Muscle of leg (tissue), 11 donors: ENCODE measurements around the gene CD248. TPM values are rescaled to one million over a fixed set of nuclear protein-coding genes. Genes with fewer than 3 reads are reported as not detected.
"Not testable (repeated sequence)": the region's sequence is repeated elsewhere in the genome, so short reads cannot be mapped to it uniquely, and the experiment has no call there.

ENCODE experiments used
- DNase-seq: peaks from one replicate; pipeline ENCODE4 v3.0.0; 2013
- H3K27ac ChIP-seq: one replicate; pipeline ENCODE4 v1.5.1; 2013; ENCODE audit warnings: mild to moderate bottlenecking, low read length, control low read depth
- H3K27me3 ChIP-seq: one replicate; pipeline ENCODE4 v1.6.1; 2013; ENCODE audit warnings: low read length; ENCODE audit not compliant: control insufficient read depth, insufficient read depth
- H3K36me3 ChIP-seq: one replicate; pipeline ENCODE4 v1.6.1; 2013; ENCODE audit warnings: low read length; ENCODE audit not compliant: control insufficient read depth, insufficient read depth
- H3K4me1 ChIP-seq: one replicate; pipeline ENCODE4 v1.6.1; 2013; ENCODE audit warnings: low read length; ENCODE audit not compliant: control insufficient read depth, insufficient read depth
- H3K4me3 ChIP-seq: one replicate; pipeline ENCODE4 v1.5.1; 2013; ENCODE audit warnings: low read length, control low read depth
- H3K9me3 ChIP-seq: replicated peaks from 2 replicates; pipeline ENCODE4 v1.6.1; 2013; ENCODE audit warnings: low read depth, low read length; ENCODE audit not compliant: control insufficient read depth
- WGBS: methylation state at CpG from one replicate; pipeline ENCODE4 v1.1.5; 2013; ENCODE audit warnings: missing lambda C conversion rate; ENCODE audit not compliant: insufficient coverage; 5-methylcytosine and 5-hydroxymethylcytosine counted together
- polyA plus RNA-seq, 8 donors: library from polyadenylated mRNA; unstranded; fragments of 120-200 nt; gene quantifications; one replicate each; pipeline versions ENCODE4 v1.2.1 to v1.2.3, GENCODE V29; 2013; ENCODE audit warnings: inconsistent platforms in 1 of 8, low replicate concordance in 1 of 8; ENCODE audit not compliant: insufficient read length in 8 of 8, insufficient read depth in 1 of 8
- total RNA-seq: library from RNA; stranded (reverse); fragments of 120-200 nt; gene quantifications from one replicate; pipeline ENCODE4 v1.2.4, GENCODE V29; 2013

Gene CD248
- total and polyA plus RNA-seq, 9 donors, result 24.5 to 134 (median 97.4) TPM

GRCh38 chr11:66360406-66361073 is 43.7 kb upstream of the CD248 start:
- no peak for DNase-seq
- H3K9me3 ChIP-seq, result no peaks in the 10 kb centered on the region
- peaks cover 19% of the 10 kb centered on the region for H3K36me3 ChIP-seq
- H3K27ac ChIP-seq, result no peak overlapping the region
- H3K27me3 ChIP-seq, result no peaks in the 10 kb centered on the region
- H3K4me1 ChIP-seq, result no peaks in the 10 kb centered on the region
- H3K4me3 ChIP-seq, result no peak overlapping the region
- 88% methylated on average over 5 of the region's 15 CpGs for WGBS

- no peaks in the 10 kb centered on the region for H3K4me1 ChIP-seq
- H3K9me3 ChIP-seq, result no peaks in the 10 kb centered on the region
- H3K27me3 ChIP-seq, result no peaks in the 10 kb centered on the region
- H3K27ac ChIP-seq, result no peak overlapping the region
- WGBS, result 30% methylated on average over 2 of the region's 3 CpGs
- no peak for DNase-seq
- H3K36me3 ChIP-seq, result peaks cover 15% of the 10 kb centered on the region
- H3K4me3 ChIP-seq, result no peak overlapping the region
Observed at GRCh38 chr11:66359662-66360087, 42.8 kb upstream of the CD248 start.

- peaks cover 20% of the 10 kb centered on the region for H3K4me1 ChIP-seq
- not testable (repeated sequence) for H3K27me3 ChIP-seq, H3K4me3 ChIP-seq, H3K27ac ChIP-seq, H3K36me3 ChIP-seq, H3K9me3 ChIP-seq, DNase-seq
- WGBS, result 74% methylated on average over 3 of the region's 8 CpGs
Observed at GRCh38 chr11:66350560-66351235, 33.9 kb upstream of the CD248 start.

- WGBS, result no CpG with 5 or more reads among the region's 2 CpGs
- no peak overlapping the region for H3K27ac ChIP-seq
- H3K4me3 ChIP-seq, result no peak overlapping the region
Observed at GRCh38 chr11:66349084-66349386, 32.2 kb upstream of the CD248 start.

GRCh38 chr11:66347425-66348276 is 30.8 kb upstream of the CD248 start, which contains the start of gene B4GAT1:
Gene B4GAT1, minus strand, starts transcription at chr11:66347629. Its CDS starts 84 bp downstream, at chr11:66347545.
- H3K4me3 ChIP-seq, result peak within 1 kb of the TSS; percentile 91
- WGBS, result under 1% methylated on average over 83 of the region's 101 CpGs
- peaks cover 34% of the 10 kb centered on the region for H3K4me1 ChIP-seq
- peaks cover 9% of the 10 kb centered on the region for H3K36me3 ChIP-seq
- no peaks in the 10 kb centered on the region for H3K27me3 ChIP-seq
- DNase-seq, result peak; percentile 97
- H3K27ac ChIP-seq, result peak within 1 kb of the TSS; percentile 93
- no peaks in the 10 kb centered on the region for H3K9me3 ChIP-seq

More at GRCh38 chr11:66349084-66349386, 32.2 kb upstream of the CD248 start:
- H3K36me3 ChIP-seq, result no peaks in the 10 kb centered on the region
- peak; percentile 28 for DNase-seq
- H3K9me3 ChIP-seq, result no peaks in the 10 kb centered on the region
- H3K4me1 ChIP-seq, result peaks cover 31% of the 10 kb centered on the region
- H3K27me3 ChIP-seq, result no peaks in the 10 kb centered on the region

- peaks cover 34% of the 10 kb centered on the region for H3K4me1 ChIP-seq
- no peaks in the 10 kb centered on the region for H3K27me3 ChIP-seq
- H3K27ac ChIP-seq, result peak overlapping the region; percentile 91
- 29% methylated on average over 67 of the region's 68 CpGs for WGBS
- DNase-seq, result peak; percentile 21
- H3K36me3 ChIP-seq, result peaks cover 18% of the 10 kb centered on the region
- no peaks in the 10 kb centered on the region for H3K9me3 ChIP-seq
- H3K4me3 ChIP-seq, result peak overlapping the region; percentile 91
Observed at GRCh38 chr11:66346476-66347424, 29.9 kb upstream of the CD248 start.

- Histone ChIP-seq H3K4me3 (peak overlapping the region; percentile 89), H3K27me3 (no peaks in the 10 kb centered on the region), H3K27ac (peak overlapping the region; percentile 88), H3K9me3 (no peaks in the 10 kb centered on the region), H3K36me3 (peaks cover 32% of the 10 kb centered on the region), H3K4me1 (peaks cover 34% of the 10 kb centered on the region)
- DNase-seq, result no peak
- WGBS, result 8% methylated on average over 6 of the region's 7 CpGs
Observed at GRCh38 chr11:66345316-66345649, 28.4 kb upstream of the CD248 start.

- DNase-seq, result peak; percentile 99
- Histone ChIP-seq H3K4me3 (peak within 1 kb of the TSS; percentile 89), H3K9me3 (no peaks in the 10 kb centered on the region), H3K27me3 (no peaks in the 10 kb centered on the region), H3K36me3 (peaks cover 38% of the 10 kb centered on the region), H3K27ac (peak within 1 kb of the TSS; percentile 88), H3K4me1 (peaks cover 34% of the 10 kb centered on the region)
- under 1% methylated on average over 57 of the region's 59 CpGs for WGBS
Observed at GRCh38 chr11:66344550-66345315, 27.9 kb upstream of the CD248 start, which contains the start of gene BRMS1. Gene BRMS1, minus strand, starts transcription at chr11:66345104. Its CDS starts 2,870 bp downstream, at chr11:66342234.

- no peaks in the 10 kb centered on the region for H3K9me3 ChIP-seq
- no peak overlapping the region for H3K4me3 ChIP-seq
- 88% methylated on average over 8 of the region's 8 CpGs for WGBS
- H3K4me1 ChIP-seq, result peaks cover 31% of the 10 kb centered on the region
- no peak for DNase-seq
- H3K27ac ChIP-seq, result no peak overlapping the region
- no peaks in the 10 kb centered on the region for H3K27me3 ChIP-seq
- H3K36me3 ChIP-seq, result peaks cover 53% of the 10 kb centered on the region
Observed at GRCh38 chr11:66343176-66343575, 26.3 kb upstream of the CD248 start.
